K562 (cell line): ENCODE data around the gene MRPS24. TPM values are rescaled to one million over a fixed set of nuclear protein-coding genes. Genes with fewer than 3 reads are reported as not detected.

Source experiments
- ATAC-seq: fragments of 200-7000 bp; cut with Tn5 transposase; 3 replicates; pipeline ENCODE4 v1.9.1; 2020; ENCODE audit warnings: moderate library complexity
- BruUV-seq: library from RNA; stranded (reverse); fragments of 400-500 nt; replicated peaks from 2 replicates; lab custom pipeline; 2021; lab: Mats Ljungman, UMichigan
- CTCF ChIA-PET: fragments of 300-600 bp; formaldehyde crosslinking; extraction: SDS; loops from one replicate; lab custom pipeline; 2021; ENCODE audit warnings: low intra/inter-chr PET ratio; lab: Yijun Ruan, JAX
- POLR2A ChIA-PET: fragments of 300-600, 350-650 bp; sonication (Branson Sonifier 250); formaldehyde crosslinking; extraction: SDS; loops from one replicate; lab custom pipeline; 2021; ENCODE audit warnings: antibody characterized with exemption, inconsistent platforms; lab: Yijun Ruan, JAX
- DNase-seq, 4 experiments: peaks; one replicate each; pipeline versions ENCODE4 v3.0.0 to v3.0.0-alpha.2; 2011 to 2018; ENCODE audit warnings: low spot score in 3 of 4, mixed read lengths in 3 of 4; ENCODE audit errors: extremely low read depth in 1 of 4
- FAIRE-seq: peaks from 2 replicates; lab custom pipeline; 2011; peaks lifted over from hg19 to GRCh38; lab: Jason Lieb, UNC
- H2AFZ ChIP-seq: 2 replicates; pipeline ENCODE4 v1.6.0; 2011; ENCODE audit warnings: low read depth, low read length, control low read depth, inconsistent platforms
- H3K27ac ChIP-seq: fragments of 200-600 bp; 3 replicates; pipeline ENCODE4 v1.8.0; 2011; ENCODE audit warnings: low read depth, mild to moderate bottlenecking, control low read depth, inconsistent platforms, low read length, moderate library complexity, mixed read lengths; ENCODE audit errors: extremely low read depth
- H3K27me3 ChIP-seq, 2 experiments: fragments of 300-600 bp in 1 of 2; 2 replicates in 1 of 2; 3 replicates in 1 of 2; pipeline versions ENCODE4 v1.6.0 to v1.8.0; 2011; ENCODE audit warnings: inconsistent platforms in 2 of 2, low read length in 2 of 2, mild to moderate bottlenecking in 1 of 2, mixed read lengths in 1 of 2, moderate library complexity in 1 of 2; ENCODE audit not compliant: control insufficient read depth in 2 of 2, insufficient read depth in 2 of 2
- H3K36me3 ChIP-seq: fragments of 300-600 bp; 3 replicates; pipeline ENCODE4 v1.8.0; 2011; ENCODE audit warnings: mild to moderate bottlenecking, low read length, inconsistent platforms; ENCODE audit not compliant: control insufficient read depth, insufficient read depth
- H3K4me1 ChIP-seq, 2 experiments: fragments of 200-600 bp in 1 of 2; replicated peaks in 1 of 2; 2 replicates in 1 of 2; 3 replicates in 1 of 2; pipeline versions ENCODE4 v1.5.1 to v1.8.0; 2011; ENCODE audit warnings: inconsistent platforms in 2 of 2, low read length in 2 of 2, mild to moderate bottlenecking in 1 of 2, mixed read lengths in 1 of 2, moderate library complexity in 1 of 2; ENCODE audit not compliant: control insufficient read depth in 2 of 2, insufficient read depth in 2 of 2
- H3K4me2 ChIP-seq: 2 replicates; pipeline ENCODE4 v1.6.1; 2011; ENCODE audit warnings: low read length, control low read depth, inconsistent platforms, mixed read lengths; ENCODE audit not compliant: insufficient read depth
- H3K4me3 ChIP-seq: fragments of 200-600 bp; sonication (generic), shearing (Covaris generic); 2 replicates; pipeline ENCODE4 v1.5.1; 2016; ENCODE audit warnings: control low read depth, inconsistent platforms
- H3K79me2 ChIP-seq: fragments of 200-600 bp; 3 replicates; pipeline ENCODE4 v1.8.0; 2011; ENCODE audit warnings: low read length, inconsistent platforms; ENCODE audit not compliant: control insufficient read depth, insufficient read depth
- H3K9ac ChIP-seq, 2 experiments: 2 replicates each; pipeline versions ENCODE4 v1.6.0 to v1.6.1; 2011; ENCODE audit warnings: low read depth in 2 of 2, low read length in 2 of 2, control low read depth in 1 of 2, inconsistent platforms in 1 of 2, mild to moderate bottlenecking in 1 of 2, mixed read lengths in 1 of 2; ENCODE audit not compliant: insufficient read depth in 1 of 2
- H3K9me1 ChIP-seq: one replicate; pipeline ENCODE4 v1.6.0; 2011; ENCODE audit warnings: inconsistent platforms, mild to moderate bottlenecking, low read length, moderate library complexity; ENCODE audit not compliant: control insufficient read depth, insufficient read depth
- H3K9me3 ChIP-seq: replicated peaks from 2 replicates; pipeline ENCODE4 v1.5.1; 2011; ENCODE audit warnings: low read depth, low read length, inconsistent platforms; ENCODE audit not compliant: control insufficient read depth, insufficient read depth
- H4K20me1 ChIP-seq: replicated peaks from 2 replicates; pipeline ENCODE4 v1.6.1; 2011; ENCODE audit warnings: low read length, inconsistent platforms, mixed read lengths; ENCODE audit not compliant: control insufficient read depth, insufficient read depth
- BRF2 ChIP-seq: IDR thresholded peaks from 3 replicates; pipeline ENCODE4 v1.6.1; 2011; ENCODE audit warnings: borderline replicate concordance, mild to moderate bottlenecking; ENCODE audit not compliant: insufficient read length, insufficient read depth
- EP400 ChIP-seq: fragments of 450-650 bp; IDR thresholded peaks from 2 replicates; pipeline ENCODE4 v1.6.1; 2017; ENCODE audit warnings: antibody characterized with exemption, mild to moderate bottlenecking, moderate library complexity
- FOSL1 ChIP-seq: fragments of 200-800 bp; sonication (Bioruptor generic); conservative IDR thresholded peaks from 2 replicates; pipeline ENCODE4 v1.6.1; 2016; ENCODE audit warnings: missing genetic modification characterization, missing compliant biosample characterization
- KLF13 ChIP-seq: fragments of 450-650 bp; IDR thresholded peaks from 2 replicates; pipeline ENCODE4 v1.6.1; 2016; ENCODE audit warnings: missing genetic modification characterization, low read depth, mild to moderate bottlenecking, missing compliant biosample characterization, moderate library complexity, borderline replicate concordance
- RAD51 ChIP-seq: fragments of 450-650 bp; IDR thresholded peaks from 2 replicates; pipeline ENCODE4 v1.7.1; 2016; ENCODE audit warnings: low read depth, mild to moderate bottlenecking, borderline replicate concordance
- ZNF277 ChIP-seq: fragments of 250-450 bp; sonication (Bioruptor Pico); IDR thresholded peaks from 2 replicates; pipeline ENCODE4 v1.8.0; 2022; ENCODE audit warnings: inconsistent platforms, mild to moderate bottlenecking, moderate library complexity, borderline replicate concordance
- ZNF318 ChIP-seq, 2 experiments: fragments of 450-650 bp; IDR thresholded peaks; 2 replicates each; pipeline ENCODE4 v1.6.1; 2016; ENCODE audit warnings: mild to moderate bottlenecking in 2 of 2, borderline replicate concordance in 1 of 2, low read depth in 1 of 2, moderate library complexity in 1 of 2
- ZNF444 ChIP-seq: fragments of 250-450 bp; sonication (Bioruptor Pico); IDR thresholded peaks from 2 replicates; pipeline ENCODE4 v1.4.0; 2020; ENCODE audit warnings: mild to moderate bottlenecking, moderate library complexity
- WGBS: fragments of 100-300 bp; shearing (Covaris generic); methylation state at CpG from one replicate; pipeline ENCODE4 v1.1.6; 2016; ENCODE audit warnings: low coverage, mixed read lengths; ENCODE audit not compliant: insufficient coverage; ENCODE audit errors: missing lambda C conversion rate; 5-methylcytosine and 5-hydroxymethylcytosine counted together
- in situ Hi-C: fragments of 300-500 bp; cut with MboI; formaldehyde crosslinking; loops from 4 replicates; pipeline ENCODE4 v1.15.0; 2018; ENCODE audit warnings: inconsistent platforms, mixed read lengths
- intact Hi-C: fragments of 100-400 bp; cut with micrococcal nuclease; formaldehyde crosslinking; loops from 2 replicates; pipeline ENCODE4 v1.14.2; 2022
- polyA plus RNA-seq, 8 experiments: library from polyadenylated mRNA; depleted of rRNA in 4 of 8; stranded (reverse) in 5 of 8; unstranded in 3 of 8; fragments of >200 nt; fragmentation: Nextera tagmentation in 2 of 8; fragmentation: Illumina TruSeq in 1 of 8; extraction: Ambion mirVana in 2 of 8; extraction: Trizol in 1 of 8; gene quantifications; 2 replicates each; pipeline versions ENCODE4 v1.2.1 to v1.2.3, GENCODE V29; 2011 to 2014; ENCODE audit warnings: inconsistent platforms in 1 of 8, missing spikeins in 1 of 8
- total RNA-seq, 7 experiments: library from RNA; depleted of rRNA in 6 of 7; stranded (reverse); fragments of >200 nt in 6 of 7; fragmentation: Illumina TruSeq in 2 of 7; extraction: Trizol in 2 of 7; gene quantifications; 2 replicates each; pipeline versions ENCODE4 v1.2.1 to v1.2.3, GENCODE V29; 2011 to 2021; ENCODE audit warnings: low replicate concordance in 1 of 7

MRPS24 gene
- total and polyA plus RNA-seq, 9 of the 15 experiments (the other 6 are each of a cell fraction or from before 2014, with no cell fraction given) = 51.4 to 214 (median 169) TPM

GRCh38 chr7:43869867-43870240, 537 bp upstream of the MRPS24 start:
- WGBS = 36% methylated on average over 13 of the region's 13 CpGs
- FAIRE-seq (no peak), ATAC-seq (no peak), DNase-seq (peak in 2 of 4 experiments; percentile 22 to 27)
- TSS peak; percentile 89 for BruUV-seq
- peak overlapping the region; percentile 71 for H3K4me3 ChIP-seq
- H3K4me2 ChIP-seq = peak overlapping the region; percentile 94
- H3K4me1 ChIP-seq = peaks cover 19 to 31% of the 10 kb centered on the region in 2 experiments; a peak in 3 of 5 replicates
- peak overlapping the region; percentile 72; the same call in 2 of the 3 replicates for H3K27ac ChIP-seq
- peaks cover 17% of the 10 kb centered on the region for H3K79me2 ChIP-seq
- H3K9ac ChIP-seq = peak overlapping the region; percentile 60 to 91
- intact Hi-C loops = no loop called here
- ChIA-PET CTCF (no interaction called here), POLR2A (interaction anchor here (0.6 to 1.5 kb wide), 11 partner anchors 8 to 147 kb away, joined by 3 to 6 read pairs (median 3); no protein-coding TSS in a partner anchor)
- H3K27me3 ChIP-seq = no peaks in the 10 kb centered on the region
- no peaks in the 10 kb centered on the region for H3K9me1 ChIP-seq
- H4K20me1 ChIP-seq = no peaks in the 10 kb centered on the region
- H3K9me3 ChIP-seq = no peaks in the 10 kb centered on the region
- in situ Hi-C loops = no loop called here
- H2AFZ ChIP-seq = peak overlapping the region; percentile 99
- H3K36me3 ChIP-seq = peaks cover 30% of the 10 kb centered on the region
- TF ChIP-seq EP400 = peak; percentile 34; the same call in 1 of the 2 replicates
- TF ChIP-seq ZNF318 (IDR thresholded peaks at IDR 0.05; ENCODE audit: borderline replicate concordance in 1 of 2, low read depth in 1 of 2) = 0 out of 4 replicates have a peak, but pooled peaks of 1 of the 2 experiments have one; percentile 24
- TF ChIP-seq ZNF277 = 0 out of 2 replicates have a peak, but pooled peaks have one; percentile 54
- TF ChIP-seq RAD51 = peak; percentile 43; the same call in 1 of the 2 replicates
- TF ChIP-seq KLF13 = 0 out of 2 replicates have a peak, but pooled peaks have one; percentile 0
- peak; percentile 49; the same call in 1 of the 2 replicates for TF ChIP-seq FOSL1 (tag)
- TF ChIP-seq BRF2 = no peak
- TF ChIP-seq ZNF444 = no peak
